Tibial artery (tissue), 4 donors: Measurements from ENCODE around the gene B3GNT2.
"Not testable (repeated sequence)": the region's sequence is repeated elsewhere in the genome, so short reads cannot be mapped to it uniquely, and the experiment has no call there.

ENCODE experiments used
- DNase-seq, 2 donors: peaks; one replicate each; pipeline ENCODE4 v3.0.0-alpha.2; 2019
- H3K27ac ChIP-seq, 2 donors: fragments of 200-600 bp; sonication (generic) in 1 of 2; 1 replicate in 1 of 2; 2 replicates in 1 of 2; pipeline ENCODE4 v1.5.1; 2018 to 2019; ENCODE audit warnings: mild to moderate bottlenecking in 1 of 2
- H3K27me3 ChIP-seq, 2 donors: fragments of 200-600 bp; sonication (generic) in 1 of 2; one replicate each; pipeline versions ENCODE4 v1.5.1 to v1.6.0; 2016 to 2019
- H3K36me3 ChIP-seq, 3 donors: fragments of 200-600 bp; sonication (generic) in 2 of 3; one replicate each; pipeline ENCODE4 v1.5.1; 2016 to 2019; ENCODE audit warnings: mild to moderate bottlenecking in 2 of 3
- H3K4me1 ChIP-seq, 4 donors: fragments of 200-600 bp; sonication (generic) in 2 of 4; 1 replicate in 3 of 4; 2 replicates in 1 of 4; pipeline ENCODE4 v1.5.1; 2016 to 2019
- H3K4me3 ChIP-seq, 2 donors: fragments of 200-600 bp; sonication (generic) in 1 of 2; 1 replicate in 1 of 2; 2 replicates in 1 of 2; pipeline ENCODE4 v1.5.1; 2018 to 2019; ENCODE audit warnings: mild to moderate bottlenecking in 2 of 2
- H3K9me3 ChIP-seq, 3 donors: fragments of 200-600 bp; sonication (generic) in 1 of 3; one replicate each; pipeline ENCODE4 v1.5.1; 2016 to 2019
- intact Hi-C: fragments of 100-400 bp; cut with DNase I; formaldehyde crosslinking; loops from one replicate; pipeline ENCODE4 v1.15.0; 2023; ENCODE audit warnings: low total_unique reads
- TF ChIP-seq, protein P1 (sequence below), 2 experiments: fragments of 200-600 bp in 1 of 2; fragments of 450-650 bp in 1 of 2; IDR thresholded peaks; one replicate each; pipeline ENCODE4 v1.5.1; 2017 to 2019; ENCODE audit warnings: antibody characterized with exemption in 2 of 2, mild to moderate bottlenecking in 1 of 2, moderate library complexity in 1 of 2

B3GNT2 gene

DNA sequence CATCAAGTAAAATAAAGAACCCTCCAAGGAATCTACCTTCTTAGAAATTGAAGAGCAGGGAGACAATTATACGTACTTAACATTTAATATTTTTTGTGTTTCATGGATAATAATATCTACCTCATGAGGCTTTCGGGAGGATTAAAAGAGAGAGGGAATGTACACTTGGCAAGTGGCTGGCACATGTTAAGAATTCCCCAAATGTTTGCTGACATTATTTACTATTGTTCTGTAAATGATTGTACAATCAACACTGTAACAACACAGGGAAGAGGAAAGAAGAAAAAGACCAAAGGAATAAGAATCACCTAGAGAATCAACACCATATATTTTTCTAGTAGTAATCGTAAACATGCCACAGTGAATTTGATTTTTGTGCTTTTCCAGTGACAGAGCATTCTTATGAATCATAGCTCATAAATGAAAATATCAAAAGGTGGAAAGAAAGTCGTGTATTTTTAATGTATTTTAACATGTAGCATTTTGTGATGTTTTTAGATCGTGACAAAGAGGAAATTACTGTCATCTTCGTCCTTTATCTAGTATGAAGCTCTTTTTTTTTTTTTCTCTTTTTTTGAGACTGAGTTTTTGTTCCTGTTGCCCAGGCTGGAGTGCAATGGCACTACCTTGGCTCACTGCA is 67.3 kb downstream of the B3GNT2 start:
- H3K9me3 ChIP-seq: no peaks in the 10 kb centered on the region
- no peaks in the 10 kb centered on the region for H3K36me3 ChIP-seq
- H3K27me3 ChIP-seq: no peaks in the 10 kb centered on the region
- H3K4me3 ChIP-seq: no peak overlapping the region
- no peak for DNase-seq
- intact Hi-C loops: no loop called here
- no peaks in the 10 kb centered on the region for H3K4me1 ChIP-seq
- TF ChIP-seq, protein P1, sequence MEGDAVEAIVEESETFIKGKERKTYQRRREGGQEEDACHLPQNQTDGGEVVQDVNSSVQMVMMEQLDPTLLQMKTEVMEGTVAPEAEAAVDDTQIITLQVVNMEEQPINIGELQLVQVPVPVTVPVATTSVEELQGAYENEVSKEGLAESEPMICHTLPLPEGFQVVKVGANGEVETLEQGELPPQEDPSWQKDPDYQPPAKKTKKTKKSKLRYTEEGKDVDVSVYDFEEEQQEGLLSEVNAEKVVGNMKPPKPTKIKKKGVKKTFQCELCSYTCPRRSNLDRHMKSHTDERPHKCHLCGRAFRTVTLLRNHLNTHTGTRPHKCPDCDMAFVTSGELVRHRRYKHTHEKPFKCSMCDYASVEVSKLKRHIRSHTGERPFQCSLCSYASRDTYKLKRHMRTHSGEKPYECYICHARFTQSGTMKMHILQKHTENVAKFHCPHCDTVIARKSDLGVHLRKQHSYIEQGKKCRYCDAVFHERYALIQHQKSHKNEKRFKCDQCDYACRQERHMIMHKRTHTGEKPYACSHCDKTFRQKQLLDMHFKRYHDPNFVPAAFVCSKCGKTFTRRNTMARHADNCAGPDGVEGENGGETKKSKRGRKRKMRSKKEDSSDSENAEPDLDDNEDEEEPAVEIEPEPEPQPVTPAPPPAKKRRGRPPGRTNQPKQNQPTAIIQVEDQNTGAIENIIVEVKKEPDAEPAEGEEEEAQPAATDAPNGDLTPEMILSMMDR (IDR thresholded peaks at IDR 0.05): no peak
- no peak overlapping the region for H3K27ac ChIP-seq

DNA sequence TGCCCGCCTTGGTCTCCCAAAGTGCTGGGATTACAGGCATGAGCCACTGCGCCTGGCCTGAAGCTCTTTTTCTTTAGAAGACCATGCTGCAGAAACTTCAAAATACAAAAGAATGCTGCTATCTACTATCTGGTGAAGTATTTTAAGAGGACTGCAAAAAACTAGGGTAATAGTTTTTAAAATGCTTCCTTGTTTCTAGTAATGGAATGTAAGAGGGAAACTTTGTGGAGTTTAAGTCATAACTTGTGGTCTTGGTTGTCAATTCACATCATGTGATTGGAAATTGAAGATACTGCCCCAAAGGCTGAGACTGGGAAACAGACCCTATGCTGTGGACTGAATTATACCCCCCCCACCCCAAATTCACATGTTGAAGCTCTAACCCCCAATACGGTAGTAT is 68.3 kb downstream of the B3GNT2 start:
- TF ChIP-seq, protein P1 (IDR thresholded peaks at IDR 0.05): no peak
- Histone ChIP-seq H3K36me3 (no peaks in the 10 kb centered on the region), H3K9me3 (no peaks in the 10 kb centered on the region), H3K4me1 (no peaks in the 10 kb centered on the region), H3K4me3 (no peak overlapping the region), H3K27ac (no peak overlapping the region), H3K27me3 (no peaks in the 10 kb centered on the region)
- no peak for DNase-seq
- intact Hi-C loops: no loop called here

DNA sequence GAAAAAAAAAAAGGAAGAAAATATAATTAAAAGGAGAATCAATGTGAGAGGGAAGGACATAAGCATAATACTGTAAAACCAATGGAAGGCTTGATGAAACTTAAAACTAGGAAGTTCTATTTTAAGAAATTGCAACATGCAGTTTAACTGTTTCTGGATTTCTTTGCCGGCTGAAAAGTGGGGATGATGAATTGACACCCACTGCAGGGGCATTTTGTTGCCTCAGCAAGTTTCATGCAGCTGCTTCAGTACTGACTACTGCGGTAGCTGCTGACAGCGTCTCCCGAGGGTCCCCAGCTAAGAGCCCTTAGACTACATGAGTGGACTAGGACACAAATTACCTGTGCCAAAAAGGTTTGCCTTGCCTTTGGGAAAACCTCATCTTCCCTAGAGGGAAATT is 69.2 kb downstream of the B3GNT2 start:
- DNase-seq: no peak
- Histone ChIP-seq H3K4me3 (no peak overlapping the region), H3K36me3 (no peaks in the 10 kb centered on the region), H3K27ac (no peak overlapping the region), H3K27me3 (no peaks in the 10 kb centered on the region), H3K4me1 (no peaks in the 10 kb centered on the region), H3K9me3 (no peaks in the 10 kb centered on the region)
- TF ChIP-seq, protein P1 (IDR thresholded peaks at IDR 0.05): no peak
- intact Hi-C loops: no loop called here

DNA sequence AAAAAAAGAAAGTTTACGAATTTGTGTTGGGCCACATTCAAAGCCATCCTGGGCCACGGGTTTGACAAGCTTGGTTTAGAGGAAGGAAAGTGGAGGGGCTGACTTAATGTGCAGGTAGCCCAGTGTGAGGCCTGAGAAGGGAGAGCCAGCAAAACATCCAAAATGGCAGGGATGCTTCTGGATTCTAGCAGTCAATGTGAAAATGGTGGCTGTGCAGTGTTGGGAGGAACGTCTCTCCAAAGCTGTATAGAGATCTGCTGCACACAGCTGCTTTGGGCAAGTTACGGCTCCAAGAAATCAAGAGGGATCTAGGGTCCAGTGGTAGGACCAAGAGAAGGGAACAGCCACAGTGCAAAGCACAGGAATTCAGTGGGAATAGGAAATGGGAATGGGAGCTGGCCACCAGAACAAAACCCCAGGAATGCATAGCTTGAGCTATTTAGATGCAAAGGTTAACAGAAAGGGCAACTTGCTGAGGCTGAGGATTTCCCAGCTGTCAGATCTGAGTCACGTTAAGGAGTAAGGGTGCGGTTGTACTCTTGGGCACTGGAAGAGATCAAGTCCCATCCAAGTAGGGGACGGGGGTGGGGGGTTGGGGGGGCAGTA is 70.6 kb downstream of the B3GNT2 start:
- H3K36me3 ChIP-seq: no peaks in the 10 kb centered on the region
- TF ChIP-seq, protein P1 (IDR thresholded peaks at IDR 0.05): no peak
- no peaks in the 10 kb centered on the region for H3K9me3 ChIP-seq
- no peaks in the 10 kb centered on the region for H3K27me3 ChIP-seq
- no peak for DNase-seq
- H3K4me3 ChIP-seq: no peak overlapping the region
- no peak overlapping the region for H3K27ac ChIP-seq
- H3K4me1 ChIP-seq: no peaks in the 10 kb centered on the region
- intact Hi-C loops: no loop called here

DNA sequence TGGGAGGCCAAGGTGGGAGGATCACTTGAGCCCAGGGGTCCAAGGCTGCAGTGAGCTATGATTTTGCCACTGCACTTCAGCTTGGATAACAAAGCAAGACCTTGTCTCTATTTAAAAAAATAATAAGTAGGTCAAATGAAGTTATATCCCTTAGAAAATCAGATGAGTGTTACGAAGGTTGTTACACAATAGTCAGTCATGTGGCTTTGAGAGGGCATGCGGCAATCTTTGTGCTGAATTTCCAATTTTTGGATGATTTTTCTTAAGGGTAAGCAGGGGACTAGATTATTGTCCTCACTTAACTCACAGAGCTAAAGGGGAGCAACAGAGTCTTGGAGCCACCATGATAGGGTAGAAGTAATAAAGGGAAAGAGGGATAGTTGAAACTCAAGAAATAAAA is 71.8 kb downstream of the B3GNT2 start:
- Histone ChIP-seq H3K27me3 (no peaks in the 10 kb centered on the region), H3K4me1 (no peaks in the 10 kb centered on the region), H3K9me3 (no peaks in the 10 kb centered on the region), H3K4me3 (no peak overlapping the region), H3K36me3 (no peaks in the 10 kb centered on the region), H3K27ac (no peak overlapping the region)
- TF ChIP-seq, protein P1 (IDR thresholded peaks at IDR 0.05): no peak
- intact Hi-C loops: no loop called here
- DNase-seq: no peak

DNA sequence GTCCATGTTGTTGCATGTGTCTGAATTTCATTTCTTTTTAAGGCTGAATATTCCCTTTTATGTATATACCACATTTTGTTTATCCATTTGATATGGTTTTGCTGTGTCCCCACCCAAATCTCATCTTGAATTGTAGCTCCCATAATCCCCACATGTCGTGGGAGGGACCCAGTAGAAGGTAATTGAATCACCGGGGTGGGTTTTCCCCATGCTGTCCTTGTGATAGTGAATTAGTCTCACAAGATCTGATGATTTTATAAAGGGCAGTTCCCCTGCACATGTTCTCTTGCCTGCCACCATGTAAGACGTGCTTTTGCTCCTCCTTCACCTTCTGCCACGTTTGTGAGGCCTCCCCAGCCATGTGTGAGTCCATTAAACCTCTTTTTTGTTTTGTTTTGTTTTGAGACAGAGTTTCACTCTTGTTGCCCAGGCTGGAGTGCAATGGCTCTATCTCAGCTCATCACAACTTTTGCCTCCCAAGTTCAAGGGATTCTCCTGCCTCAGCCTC is 72.8 kb downstream of the B3GNT2 start:
- H3K4me3 ChIP-seq, DNase-seq, H3K27ac ChIP-seq, H3K4me1 ChIP-seq, H3K9me3 ChIP-seq, intact Hi-C loops, H3K36me3 ChIP-seq, H3K27me3 ChIP-seq: not testable (repeated sequence)
